SIG-M5 (cell line): ENCODE results near the gene FARS2.
"Not testable (repeated sequence)": the region's sequence is repeated elsewhere in the genome, so short reads cannot be mapped to it uniquely, and the experiment has no call there.

ENCODE experiments used
- DNase-seq: peaks from one replicate; lab custom pipeline; 2025; lab: John Stamatoyannopoulos, UW

FARS2 gene

DNA sequence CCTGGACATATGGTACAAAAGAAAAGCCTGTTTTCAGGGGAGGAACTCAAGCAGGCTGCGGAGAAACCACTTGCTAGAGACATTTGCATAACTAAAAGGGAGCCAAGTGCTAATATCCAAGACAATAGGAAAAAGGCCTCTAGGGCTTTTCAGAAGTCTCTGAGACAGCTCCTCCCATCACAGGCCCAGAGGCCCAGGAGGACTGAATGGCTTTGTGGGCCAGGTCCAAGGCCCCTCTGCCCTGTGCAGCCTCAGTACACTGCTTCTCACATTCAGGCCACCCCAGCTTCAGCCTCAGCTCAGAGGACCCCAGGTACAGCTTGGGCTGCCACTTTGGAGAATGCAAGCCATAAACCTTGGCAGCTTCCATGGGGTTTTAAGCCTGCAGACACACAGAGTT, 545.1 kb downstream of the FARS2 start:
- DNase-seq, result not testable (repeated sequence)

DNA sequence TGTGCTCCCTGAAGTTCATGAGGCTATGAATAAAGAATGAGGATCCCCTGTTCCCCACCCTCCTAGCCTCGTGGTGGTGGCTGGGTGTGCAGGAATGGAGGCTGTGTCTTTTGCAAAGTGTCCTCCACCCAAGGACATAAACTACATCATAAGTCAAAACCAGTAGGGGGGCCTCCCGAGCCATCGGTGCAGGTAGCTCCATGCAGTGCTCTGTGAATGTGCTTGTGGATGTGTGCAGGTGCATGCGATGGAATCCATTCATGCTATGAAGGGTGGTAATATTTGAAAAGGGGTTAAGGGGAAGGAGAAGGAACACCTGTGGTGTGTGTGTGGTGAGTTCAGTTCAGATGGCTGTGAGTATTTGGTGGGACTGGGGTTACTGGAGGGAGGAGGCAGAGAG, 548.1 kb downstream of the FARS2 start:
- DNase-seq, result no peak

DNA sequence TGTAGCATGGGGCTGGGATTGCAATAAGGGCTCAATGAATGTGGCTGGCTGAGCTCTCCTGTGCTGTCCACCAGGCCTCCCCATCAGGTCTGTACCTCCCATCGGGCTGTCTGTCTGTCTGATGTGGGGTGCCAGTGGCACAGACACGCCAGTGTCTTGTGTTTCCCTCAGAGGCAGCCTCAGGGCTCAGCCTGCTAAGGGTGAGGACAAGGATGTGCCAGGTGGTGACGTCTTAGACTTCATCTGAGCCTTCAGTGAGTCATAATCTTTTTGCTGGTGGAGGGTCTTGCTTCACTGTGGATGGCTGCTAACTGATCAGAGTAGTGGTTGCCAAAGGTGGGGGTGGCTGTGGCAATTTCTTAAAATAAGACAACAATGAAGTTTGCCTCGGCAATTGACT, 550.7 kb downstream of the FARS2 start:
- DNase-seq, result no peak

DNA sequence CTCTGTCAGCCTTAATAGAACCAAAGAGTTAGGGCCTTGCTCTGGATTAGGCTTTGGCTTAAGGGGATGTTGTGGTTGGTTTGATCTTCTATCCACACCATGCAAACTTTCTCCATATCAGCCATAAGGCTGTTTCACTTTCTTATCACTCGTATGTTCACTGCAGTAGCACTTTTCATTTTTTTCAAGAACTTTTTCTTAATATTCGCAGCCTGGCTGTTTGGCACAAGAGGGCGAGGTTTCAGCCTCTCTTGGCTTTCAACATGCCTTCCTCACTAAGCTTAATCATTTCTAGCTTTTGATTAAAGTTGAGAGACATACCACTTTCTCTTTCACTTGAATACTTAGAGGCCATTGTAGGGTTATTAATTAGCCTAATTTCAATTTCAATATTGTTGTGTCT, 552.3 kb downstream of the FARS2 start:
- no peak for DNase-seq

DNA sequence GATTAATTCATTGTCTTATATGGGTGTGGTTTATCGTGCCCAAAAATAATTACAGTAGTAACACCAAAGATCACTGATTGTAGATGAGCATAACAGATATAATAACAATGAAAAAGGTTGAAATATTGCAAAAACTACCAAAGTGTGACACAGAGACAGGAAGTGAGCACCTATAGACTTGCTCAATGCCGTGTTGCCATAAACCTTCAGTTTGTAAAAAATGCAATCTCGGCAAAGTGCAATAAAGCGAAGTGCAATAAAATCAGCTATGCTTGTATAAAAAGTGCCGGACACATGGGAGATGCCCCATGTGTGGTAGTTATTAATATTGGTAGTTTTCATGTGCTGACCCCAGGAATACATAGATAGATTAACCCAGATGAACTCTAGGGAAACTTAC, 552.8 kb downstream of the FARS2 start:
- no peak for DNase-seq

DNA sequence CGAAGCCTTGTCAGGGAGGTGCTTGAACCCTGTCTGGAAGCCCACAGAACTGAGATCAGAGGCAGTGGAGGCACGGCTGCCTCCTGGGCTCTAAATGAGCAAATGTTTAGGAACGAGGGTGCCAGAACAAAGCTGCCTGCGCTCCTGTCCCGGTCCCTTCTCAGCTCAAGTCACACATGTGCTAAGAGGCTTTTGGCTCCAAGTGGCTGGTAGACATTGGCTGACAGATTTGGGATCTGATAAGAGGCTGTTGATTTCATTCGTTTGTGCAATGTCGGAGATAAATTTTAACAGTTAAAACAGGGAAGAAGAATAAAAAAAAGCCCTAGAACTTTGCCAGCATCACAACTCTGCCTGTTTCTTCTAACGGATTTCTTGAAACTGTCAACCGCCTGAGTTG, 553.6 kb downstream of the FARS2 start:
- no peak for DNase-seq

DNA sequence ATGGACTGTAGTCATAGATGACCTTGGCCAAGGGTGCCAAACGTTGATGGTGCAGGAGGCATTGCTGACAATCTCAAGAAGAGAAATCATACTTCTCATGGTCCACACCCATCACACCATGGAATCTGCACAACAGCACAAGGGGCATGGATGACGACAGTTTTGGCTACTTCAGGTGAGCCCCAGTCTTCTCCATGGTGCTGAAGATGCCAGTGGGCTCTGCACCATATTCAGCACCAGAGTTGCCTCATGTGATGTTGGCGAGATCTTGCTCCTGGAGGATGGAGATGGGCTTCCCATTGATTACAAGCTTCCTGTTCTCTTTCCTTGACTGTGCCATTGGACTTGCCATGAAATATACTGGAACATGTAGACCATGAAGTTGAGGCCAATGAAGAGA, 556.6 kb downstream of the FARS2 start:
- DNase-seq, result no peak

DNA sequence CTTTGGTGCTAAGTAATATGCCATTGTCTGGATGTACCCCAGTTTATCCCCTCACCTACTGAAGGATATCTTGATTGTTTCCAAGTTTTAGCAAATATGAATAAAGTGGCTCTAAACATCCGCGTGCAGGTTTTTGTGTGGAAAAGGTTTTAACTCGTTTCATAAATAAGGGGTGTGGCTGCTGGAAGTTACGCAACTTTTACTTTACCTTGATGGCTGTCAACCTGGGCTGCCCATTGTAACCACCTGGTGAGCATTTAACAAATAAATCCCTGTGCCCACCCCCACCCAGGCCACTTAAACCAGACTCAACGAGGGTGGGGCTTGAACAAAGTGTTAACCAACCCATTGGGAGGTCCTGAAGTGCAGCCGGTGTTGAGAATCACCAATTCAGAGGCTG, 557.6 kb downstream of the FARS2 start:
- DNase-seq, result no peak
